T1000 (cell line): Measurements from ENCODE around the gene SSBP2.
"Not testable (repeated sequence)": the region's sequence is repeated elsewhere in the genome, so short reads cannot be mapped to it uniquely, and the experiment has no call there.

ENCODE experiments used
- DNase-seq: peaks from one replicate; lab custom pipeline; 2025; ENCODE audit warnings: mixed read lengths; lab: John Stamatoyannopoulos, UW

Gene SSBP2

GRCh38 chr5:81428446-81428845, 322.5 kb downstream of the SSBP2 start:
- DNase-seq: no peak

- no peak for DNase-seq
Observed at GRCh38 chr5:81427566-81427965, 323.3 kb downstream of the SSBP2 start.

- DNase-seq: no peak
Observed at GRCh38 chr5:81426359-81427030, 324.4 kb downstream of the SSBP2 start.

DNA sequence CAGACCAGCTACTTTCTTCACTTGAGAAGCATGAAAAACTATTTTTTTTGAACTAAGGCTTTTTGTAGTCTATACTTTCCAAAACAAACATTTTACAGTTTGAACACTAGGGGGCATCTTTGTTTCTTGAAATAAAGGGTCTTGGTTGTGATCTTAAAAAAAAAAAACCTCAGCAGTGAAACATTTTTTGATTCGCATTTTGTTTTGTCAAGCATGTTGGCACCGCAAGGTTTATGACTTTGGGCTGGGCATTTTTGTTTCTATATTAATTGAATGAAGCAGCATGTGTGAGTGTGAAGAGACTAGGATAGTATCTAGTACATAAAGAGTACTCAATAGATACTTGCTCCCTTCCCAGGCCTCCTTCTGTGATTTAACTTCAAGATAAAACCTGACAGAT, 325.3 kb downstream of the SSBP2 start:
- DNase-seq: no peak

- no peak for DNase-seq
Observed at GRCh38 chr5:81424728-81425127, 326.2 kb downstream of the SSBP2 start.

GRCh38 chr5:81422671-81423070, 328.2 kb downstream of the SSBP2 start:
- DNase-seq: peak; percentile 43

GRCh38 chr5:81420039-81420667, 330.7 kb downstream of the SSBP2 start:
- peak; percentile 12 for DNase-seq

GRCh38 chr5:81418606-81419005, 332.3 kb downstream of the SSBP2 start:
- DNase-seq: no peak

DNA sequence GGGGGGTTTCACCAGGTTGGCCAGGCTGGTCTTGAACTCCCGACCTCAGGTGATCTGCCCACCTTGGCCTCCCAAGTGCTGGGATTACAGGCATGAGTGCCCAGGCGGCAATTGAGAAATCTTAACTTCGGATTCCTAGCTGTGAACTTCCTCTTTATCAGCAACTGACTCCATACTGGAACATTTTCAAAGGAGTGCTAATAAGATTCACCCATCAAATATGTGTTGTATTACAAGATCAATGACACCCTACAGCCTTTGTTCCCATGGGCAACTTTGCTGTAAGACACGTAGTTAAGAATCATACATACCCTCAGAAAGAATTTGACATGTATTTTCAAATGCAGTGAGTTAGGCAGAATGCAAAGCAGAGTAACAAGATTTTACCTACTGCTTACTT, 333.8 kb downstream of the SSBP2 start:
- no peak for DNase-seq

- no peak for DNase-seq
Observed at GRCh38 chr5:81409896-81410295, 341.0 kb downstream of the SSBP2 start.

GRCh38 chr5:81409361-81409760, 341.5 kb downstream of the SSBP2 start:
- DNase-seq: no peak

DNA sequence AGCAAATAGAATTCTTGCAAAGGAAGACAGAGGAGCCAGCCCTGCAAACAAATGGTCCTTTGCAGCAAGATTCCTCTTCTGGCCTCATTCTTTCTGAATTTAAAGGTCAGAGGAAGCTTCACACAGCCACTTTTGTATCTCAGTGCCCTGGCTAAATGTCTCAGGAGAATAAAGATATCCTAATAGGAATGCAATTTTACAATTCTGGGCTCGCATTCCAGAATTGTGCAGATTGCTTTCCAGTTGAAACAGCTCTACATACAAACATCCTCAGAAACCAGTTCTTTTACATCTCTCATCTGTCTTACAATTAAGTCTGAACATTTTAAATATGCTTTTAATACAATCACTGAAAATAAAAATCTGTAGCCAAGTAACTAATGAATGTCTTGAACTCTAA, 342.4 kb downstream of the SSBP2 start:
- no peak for DNase-seq

DNA sequence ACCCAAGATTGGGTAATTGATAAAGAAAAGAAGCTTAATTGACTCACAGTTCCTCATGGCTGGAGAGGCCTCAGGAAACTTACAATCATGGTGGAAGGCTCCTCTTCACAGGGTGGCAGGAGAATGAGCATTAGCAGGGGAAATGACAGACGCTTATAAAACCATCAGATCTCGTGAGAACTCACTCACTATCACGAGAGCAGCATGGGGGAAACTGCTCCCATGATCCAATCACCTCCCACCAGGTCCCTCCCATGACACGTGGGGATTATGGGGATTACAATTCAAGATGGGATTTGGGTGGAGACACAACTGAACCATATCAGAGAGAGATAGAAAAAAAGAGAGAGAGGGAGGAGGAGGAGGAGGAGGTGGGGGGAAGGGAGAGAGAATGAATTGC, 343.1 kb downstream of the SSBP2 start:
- not testable (repeated sequence) for DNase-seq

- no peak for DNase-seq
Observed at GRCh38 chr5:81405126-81405891, 345.6 kb downstream of the SSBP2 start.

GRCh38 chr5:81402192-81402930, 348.5 kb downstream of the SSBP2 start:
- DNase-seq: no peak

DNA sequence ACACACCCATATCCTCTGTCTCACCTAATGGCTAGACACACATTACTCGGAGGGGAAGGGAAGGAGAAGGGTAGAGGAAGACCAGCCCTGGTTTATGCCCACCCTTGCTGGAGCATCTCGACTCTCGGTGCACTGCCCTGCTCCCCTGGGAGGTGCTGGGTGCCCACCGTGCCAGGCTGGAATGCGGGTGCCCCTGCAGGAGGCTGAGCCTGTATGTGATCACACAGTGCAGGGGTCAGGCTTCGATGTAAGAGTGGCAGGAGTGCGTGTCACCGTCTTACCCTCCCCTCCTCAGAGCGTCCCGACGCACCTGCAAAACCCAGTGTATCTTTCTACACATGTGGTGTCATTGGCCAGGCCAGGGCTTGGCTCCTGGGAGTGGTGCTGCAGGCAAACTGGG, 349.6 kb downstream of the SSBP2 start:
- no peak for DNase-seq

DNA sequence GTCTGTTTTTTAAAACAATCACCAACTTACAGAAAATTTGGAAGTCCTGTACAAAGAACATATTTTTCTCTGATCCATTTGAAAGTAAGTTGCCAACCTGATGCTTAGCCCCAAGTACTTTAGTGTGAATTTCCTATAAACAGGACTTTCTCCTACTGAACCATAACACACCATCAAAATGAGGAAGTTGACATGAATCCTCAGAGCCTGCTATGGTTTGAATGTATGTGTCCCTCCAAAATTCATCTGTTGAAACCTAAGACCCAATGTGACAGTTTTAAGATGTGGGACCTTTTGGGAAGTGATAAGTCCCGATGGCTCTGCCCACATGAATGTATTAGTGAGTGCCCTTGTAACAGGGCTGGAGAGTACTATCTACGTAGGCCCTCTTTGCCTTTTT, 350.5 kb downstream of the SSBP2 start:
- no peak for DNase-seq

DNA sequence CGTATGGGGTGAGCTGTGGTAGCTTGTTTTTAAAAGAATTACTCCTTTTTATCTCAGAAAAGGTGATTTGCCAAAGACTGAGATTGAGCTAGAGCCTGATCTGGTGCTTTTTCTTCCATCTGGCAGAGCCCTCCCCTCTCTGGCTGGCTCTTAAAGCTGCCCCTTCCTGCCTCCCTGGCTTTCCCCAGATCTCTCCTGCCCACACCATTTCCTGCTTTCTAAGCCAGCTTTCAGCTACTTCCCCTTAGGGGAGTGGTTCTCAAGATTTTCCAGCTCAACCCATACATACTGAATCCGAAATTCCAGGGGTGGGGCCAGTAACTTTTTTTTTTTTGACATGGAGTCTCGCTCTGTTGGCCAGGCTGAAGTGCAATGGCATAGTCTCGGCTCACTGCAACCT, 352.2 kb downstream of the SSBP2 start:
- DNase-seq: no peak

DNA sequence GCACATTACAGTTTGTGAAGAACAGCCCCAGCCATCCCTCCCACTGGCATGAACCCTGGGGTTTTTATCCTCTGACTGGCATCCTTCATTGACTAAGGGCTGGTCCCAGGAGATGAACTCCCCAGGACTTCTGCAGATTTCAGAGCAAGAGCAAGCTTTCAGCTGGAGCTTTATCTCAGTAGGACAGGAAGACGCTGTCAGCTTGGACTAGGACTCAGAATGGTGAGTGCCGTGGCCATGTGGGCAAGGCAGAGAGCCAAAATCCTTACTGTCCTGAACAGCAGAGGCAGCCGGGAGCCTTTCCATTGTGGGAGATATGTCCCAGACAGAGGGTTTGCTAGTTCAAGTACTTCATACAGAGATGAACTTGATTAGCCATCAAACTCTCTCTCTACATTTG, 353.7 kb downstream of the SSBP2 start:
- no peak for DNase-seq

- DNase-seq: no peak
Observed at GRCh38 chr5:81395262-81395661, 355.6 kb downstream of the SSBP2 start.

DNA sequence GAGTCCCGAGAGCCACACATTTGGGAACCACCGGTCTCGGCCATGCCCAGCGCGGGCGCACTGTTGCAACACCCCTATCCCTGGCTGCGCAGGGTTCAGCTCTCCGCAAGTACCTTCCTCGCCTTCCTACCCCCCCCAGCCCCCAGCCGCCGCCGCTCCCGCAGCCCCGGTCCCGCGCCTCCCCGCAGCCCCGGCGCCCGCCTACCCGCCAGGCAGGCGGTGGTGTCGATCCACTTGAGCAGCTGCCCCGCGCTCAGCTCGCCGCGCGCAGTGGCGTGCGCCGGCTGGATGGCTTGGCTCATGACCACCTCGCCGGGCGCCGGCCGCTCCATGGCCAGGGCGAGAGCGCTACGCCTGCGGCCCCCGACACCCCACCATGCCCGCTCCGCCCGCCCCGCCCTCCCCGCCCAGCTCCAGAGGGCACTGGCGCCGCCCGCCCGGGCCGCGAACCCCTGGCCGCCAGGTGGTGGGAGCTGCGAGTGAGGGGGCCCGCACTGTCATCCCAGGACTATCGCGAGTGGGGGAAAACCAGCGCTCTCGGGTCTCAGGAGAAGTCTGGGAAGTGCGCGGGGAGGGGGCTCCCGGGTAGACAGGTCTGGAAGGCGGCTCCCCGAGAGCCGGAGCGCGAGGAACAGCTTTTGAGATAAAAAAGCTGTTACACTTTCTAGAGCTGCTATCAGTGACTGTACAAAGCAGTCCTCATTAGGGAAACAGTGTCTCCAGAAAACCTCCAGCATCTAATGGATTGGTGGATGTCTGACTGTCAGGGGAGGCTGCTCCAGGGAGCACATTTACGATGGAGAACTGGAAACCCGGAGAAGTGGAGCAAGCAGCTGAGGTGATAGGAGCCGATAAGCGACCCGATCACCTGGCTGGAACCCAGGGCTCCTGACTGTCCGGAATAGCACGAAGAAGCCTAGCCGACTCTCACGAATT, 356.8 kb downstream of the SSBP2 start, which contains the start of gene ACOT12:
TSS of gene ACOT12 (minus strand) at position 352 of the 936 bp plus-strand sequence. CDS start at position 332, 20 bp downstream.
- DNase-seq: no peak
